HG03469 (cell line): Measurements from ENCODE around the gene LRRC26.
"Not testable (repeated sequence)": the region's sequence is repeated elsewhere in the genome, so short reads cannot be mapped to it uniquely, and the experiment has no call there.

ENCODE experiments used
- ATAC-seq: cut with Tn5 transposase; IDR thresholded peaks from one replicate; pipeline ENCODE4 v1.9.1; 2021; ENCODE audit warnings: mild to moderate bottlenecking, moderate library complexity, moderate number of reproducible peaks; ENCODE audit not compliant: unreplicated experiment

LRRC26 gene

DNA sequence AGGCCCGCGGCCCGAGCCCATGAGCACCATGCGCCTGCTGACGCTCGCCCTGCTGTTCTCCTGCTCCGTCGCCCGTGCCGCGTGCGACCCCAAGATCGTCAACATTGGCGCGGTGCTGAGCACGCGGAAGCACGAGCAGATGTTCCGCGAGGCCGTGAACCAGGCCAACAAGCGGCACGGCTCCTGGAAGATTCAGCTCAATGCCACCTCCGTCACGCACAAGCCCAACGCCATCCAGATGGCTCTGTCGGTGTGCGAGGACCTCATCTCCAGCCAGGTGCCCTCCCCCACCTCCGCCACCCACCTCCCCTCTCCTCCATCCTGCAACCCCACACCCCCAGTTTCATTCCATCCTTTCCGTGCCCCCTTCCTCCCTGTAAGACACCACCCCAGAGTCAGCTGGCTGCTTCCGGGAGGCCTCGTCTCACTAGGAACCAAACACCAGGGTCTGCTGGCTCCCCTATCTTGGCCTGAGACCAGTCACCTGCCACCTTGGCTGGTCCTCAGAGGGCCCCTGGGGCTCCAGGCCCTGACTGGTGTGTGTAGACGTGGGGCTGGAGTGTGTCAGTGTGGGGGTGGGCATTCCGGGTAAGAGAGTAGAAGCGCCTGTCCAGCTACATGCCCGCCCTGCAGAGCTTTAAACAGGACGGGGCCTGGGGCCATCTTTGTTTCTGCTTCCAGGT lies 30.2 kb downstream of the LRRC26 start:
- ATAC-seq: no peak

DNA sequence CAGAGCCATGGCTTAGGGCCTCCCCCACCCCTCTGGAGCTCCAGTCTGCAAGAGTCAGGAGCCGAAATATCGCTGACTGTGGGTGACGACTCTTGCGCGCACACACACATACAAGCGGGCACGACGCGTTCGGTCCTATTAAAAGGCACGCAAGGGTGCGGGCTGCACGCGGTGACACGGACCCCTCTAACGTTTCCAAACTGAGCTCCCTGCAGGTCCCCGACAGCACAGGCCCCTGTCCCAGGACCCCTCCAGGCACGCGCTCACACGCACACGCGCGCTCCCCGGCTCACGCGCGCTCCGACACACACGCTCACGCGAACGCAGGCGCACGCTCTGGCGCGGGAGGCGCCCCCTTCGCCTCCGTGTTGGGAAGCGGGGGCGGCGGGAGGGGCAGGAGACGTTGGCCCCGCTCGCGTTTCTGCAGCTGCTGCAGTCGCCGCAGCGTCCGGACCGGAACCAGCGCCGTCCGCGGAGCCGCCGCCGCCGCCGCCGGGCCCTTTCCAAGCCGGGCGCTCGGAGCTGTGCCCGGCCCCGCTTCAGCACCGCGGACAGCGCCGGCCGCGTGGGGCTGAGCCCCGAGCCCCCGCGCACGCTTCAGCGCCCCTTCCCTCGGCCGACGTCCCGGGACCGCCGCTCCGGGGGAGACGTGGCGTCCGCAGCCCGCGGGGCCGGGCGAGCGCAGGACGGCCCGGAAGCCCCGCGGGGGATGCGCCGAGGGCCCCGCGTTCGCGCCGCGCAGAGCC lies 31.0 kb downstream of the LRRC26 start, which contains the start of gene GRIN1:
GRIN1 (plus strand) TSS at position 433 of the 746 bp plus-strand sequence. CDS start 333 bp downstream, outside the sequence.
- ATAC-seq: no peak

DNA sequence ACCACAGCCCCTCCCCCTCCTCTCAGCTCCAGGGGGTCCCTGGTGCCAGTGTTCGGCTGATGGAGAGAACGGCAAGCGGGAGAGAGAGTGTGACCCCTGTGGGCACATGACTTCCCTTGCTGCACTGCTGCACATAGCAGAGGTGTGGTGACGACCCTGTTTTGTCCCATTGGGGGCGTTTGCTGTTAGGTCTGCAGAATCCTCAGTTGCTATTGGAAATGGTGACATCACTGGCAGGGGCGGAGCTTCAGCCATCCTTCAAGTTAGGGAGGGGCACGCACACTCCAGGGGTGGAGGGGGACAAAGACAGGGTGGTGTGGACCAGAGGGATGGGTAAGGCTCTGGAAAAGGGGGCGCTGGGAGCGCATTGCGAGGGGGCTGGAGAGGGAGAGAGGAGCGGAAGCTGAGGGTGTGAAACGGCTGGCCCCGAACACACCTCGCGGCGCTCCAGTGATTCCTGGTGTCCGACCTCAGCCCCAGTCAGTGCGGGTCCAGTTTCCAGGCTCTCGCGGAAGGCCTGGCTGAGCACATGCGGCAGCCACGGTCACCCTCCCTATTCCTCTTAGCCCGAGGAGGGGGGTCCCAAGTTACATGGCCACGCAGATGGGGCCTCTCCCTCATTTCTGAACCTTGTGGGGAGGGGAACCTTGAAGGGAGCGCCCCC lies 31.7 kb downstream of the LRRC26 start:
- no peak for ATAC-seq

DNA sequence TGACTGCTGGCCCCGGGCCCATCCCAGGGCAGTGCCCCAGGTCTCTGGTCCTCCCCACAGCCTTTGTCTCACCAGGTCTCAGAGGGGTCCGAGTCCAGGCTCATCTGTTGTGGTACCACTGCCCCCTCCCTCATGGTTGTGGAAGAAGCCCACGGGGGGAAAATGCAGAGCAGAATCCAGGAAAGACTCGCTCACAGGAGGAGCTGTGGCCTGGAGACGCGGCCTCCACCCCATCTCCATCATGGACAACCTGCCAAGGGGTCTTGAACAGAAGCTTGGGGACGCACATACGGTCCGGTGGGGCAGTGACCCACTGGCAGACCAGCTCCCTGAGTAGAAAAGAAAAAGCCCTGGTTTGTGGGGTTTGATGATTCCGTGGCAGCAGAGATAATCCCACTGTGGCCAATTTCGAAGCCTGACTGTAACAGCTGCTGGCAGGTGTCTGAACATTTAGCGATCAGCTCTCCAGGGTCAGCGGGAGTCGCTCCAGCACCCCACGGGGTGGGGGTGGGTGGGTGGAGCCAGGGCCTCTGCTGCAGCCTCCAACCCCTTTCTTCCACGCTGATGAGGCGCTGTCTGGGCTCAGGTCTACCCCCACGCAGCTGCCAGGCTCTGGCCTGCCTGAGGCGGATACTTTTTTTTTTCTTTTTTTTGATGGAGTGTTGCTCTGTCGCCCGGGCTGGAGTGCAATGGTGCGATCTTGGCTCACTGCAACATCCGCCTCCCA lies 32.8 kb downstream of the LRRC26 start:
- no peak for ATAC-seq

DNA sequence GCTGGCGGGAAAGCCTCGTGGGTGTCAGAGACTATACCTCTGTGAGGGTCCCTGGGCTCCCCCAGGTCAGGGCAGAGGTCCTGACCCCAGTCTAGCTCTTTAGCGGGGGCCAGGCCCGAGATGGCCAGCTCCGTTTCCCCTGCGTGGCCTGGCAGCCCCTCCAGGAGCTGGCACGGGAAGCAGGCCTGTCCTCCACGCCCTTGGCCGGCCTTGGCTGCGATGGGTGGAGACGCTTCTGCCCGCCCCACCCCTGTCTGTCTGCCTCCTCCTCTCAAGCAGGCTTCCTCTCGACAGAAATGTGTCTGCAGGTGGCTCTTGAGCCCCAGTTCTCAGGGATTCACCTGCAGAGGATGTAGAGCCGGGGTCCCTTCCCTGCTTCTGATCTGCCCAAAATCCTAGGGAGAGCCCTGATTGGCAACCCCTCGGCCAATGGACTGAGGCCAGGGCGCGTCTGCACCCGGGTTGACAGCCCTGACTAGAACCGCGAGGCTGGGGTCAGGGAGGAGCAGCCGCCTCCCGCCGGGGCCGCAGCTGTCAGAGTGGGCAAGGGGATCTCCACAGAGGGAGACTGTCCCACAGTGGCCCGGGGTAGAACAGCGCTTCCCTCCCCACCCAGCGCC lies 33.5 kb downstream of the LRRC26 start:
- ATAC-seq: no peak

DNA sequence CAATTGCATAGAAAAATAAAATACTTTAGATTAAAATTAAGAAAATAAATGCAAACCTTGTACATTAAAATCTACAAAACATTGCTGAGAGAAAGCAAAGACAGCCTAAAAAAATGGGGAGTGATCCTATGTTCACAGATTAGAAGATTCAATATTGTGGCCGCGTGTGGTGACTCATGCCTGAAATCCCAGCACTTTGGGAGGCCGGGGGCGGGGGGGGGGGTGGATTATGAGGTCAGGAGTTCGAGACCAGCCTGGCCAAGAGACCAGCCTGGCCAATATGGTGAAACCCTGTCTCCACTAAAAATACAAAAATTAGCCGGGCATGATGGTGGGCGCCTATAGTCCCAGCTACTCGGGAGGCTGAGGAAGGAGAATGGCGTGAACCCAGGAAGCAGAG lies 34.7 kb downstream of the LRRC26 start:
- not testable (repeated sequence) for ATAC-seq

DNA sequence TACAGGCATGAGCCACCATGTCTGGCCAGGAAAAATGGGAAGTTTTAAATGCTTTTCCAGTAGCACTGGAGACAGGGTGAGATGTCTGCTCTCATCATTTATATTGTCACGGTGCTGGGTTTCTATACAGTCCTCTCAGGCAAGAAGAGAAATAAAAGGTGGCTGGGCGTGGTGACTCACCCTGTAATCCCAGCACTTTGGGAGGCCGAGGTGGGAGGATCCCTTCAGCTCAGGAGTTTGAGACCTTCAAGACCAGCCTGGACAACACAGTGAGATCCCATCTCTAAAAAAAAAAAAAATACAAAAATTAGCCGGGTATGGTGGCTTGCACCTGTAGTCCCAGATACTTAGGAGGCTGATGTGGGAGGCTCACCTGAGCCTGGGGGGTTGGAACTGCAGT lies 35.7 kb downstream of the LRRC26 start:
- no peak for ATAC-seq

DNA sequence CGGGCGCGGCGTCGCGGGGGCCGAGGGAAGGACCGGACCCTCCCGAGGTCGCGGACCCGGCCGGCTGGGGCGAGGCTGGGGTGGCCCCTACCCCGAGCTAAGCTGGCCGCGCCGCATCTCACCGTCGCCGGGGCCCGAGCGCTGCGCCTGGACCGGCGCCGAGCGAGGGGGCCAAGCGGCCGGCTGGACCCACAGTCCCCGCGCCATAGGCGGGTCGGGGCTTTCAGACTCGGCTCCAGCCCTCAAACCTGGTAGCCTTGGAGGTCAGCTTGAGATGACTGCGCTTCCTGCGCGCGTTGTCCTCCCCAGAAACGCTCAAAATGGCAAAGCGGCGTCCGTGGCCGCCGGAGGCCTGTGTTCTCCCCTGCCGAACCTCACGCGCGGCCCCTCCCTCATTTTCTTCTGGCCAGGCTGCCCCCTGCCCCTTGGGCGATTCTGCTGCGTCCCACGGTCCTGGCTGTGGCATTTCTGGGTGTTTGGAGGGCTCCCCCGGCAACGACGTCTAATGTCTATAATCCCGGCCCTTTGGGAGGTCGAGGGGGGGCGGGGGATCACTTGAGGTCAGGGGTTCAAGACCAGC lies 39.6 kb downstream of the LRRC26 start:
- ATAC-seq: peak; percentile 22

DNA sequence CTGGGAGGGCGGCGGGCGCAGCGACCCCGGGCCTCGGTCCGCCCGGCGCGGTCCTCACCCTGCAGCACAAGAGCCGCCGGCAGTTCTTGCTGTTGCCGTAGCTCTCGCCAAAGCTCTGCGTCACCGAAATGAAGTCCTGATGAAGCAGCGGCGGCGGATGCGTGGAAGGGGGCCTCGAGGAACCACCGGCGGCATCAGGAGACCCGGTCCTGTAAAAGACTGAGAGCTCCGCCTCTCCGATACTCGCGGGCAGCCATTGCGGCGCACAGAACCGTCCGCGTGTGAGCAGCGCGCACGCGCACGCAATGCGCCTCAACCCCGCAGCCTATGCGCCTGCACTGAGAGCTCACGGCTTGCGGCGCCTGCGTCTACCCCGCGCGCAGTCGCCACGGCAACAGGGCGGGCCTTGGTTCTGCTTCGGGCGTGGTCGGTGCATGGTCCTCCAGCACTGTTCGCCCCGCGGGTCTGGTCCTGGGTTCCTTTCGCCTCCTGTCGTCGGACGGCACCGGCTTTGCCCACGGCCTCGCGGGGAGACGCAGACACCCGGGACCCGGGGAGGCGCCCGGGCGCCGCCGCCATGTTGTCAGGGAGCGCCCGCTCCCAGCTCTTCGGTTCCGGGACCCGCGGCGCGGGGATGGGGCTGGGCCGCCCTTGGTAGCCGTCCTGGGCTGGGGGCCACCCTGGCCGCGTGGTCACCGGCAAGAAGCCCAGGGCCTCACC lies 40.2 kb downstream of the LRRC26 start:
- ATAC-seq: peak; percentile 71

DNA sequence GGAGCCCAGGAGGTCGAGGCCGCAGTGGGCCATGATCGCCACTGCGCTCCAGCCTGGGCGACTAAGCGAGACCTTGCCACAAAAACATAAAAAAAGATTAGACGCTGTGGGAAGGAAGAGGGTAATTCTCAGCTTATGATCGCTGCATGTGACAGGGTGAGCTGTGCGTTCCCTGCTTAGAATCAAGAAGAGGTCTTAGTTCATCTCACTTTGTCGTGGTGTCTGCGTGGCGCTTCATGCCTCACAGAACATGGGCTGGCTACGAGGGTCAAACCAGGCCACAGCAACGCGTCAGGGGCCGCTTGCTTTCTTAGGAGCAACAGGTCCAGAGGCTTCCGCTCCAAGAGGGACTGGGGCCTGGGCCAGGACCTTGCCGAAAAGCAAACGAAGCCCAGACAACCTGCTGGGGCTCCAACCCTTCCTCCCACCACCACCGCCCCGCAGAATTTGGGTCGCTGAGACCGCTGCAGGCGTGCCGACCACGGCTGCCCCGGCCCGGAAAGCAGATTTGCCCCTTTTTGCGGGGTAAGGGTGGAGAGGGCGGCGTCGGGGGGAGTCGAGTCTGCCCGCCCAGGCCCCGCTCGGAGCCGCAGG lies 40.9 kb downstream of the LRRC26 start:
- ATAC-seq: no peak

DNA sequence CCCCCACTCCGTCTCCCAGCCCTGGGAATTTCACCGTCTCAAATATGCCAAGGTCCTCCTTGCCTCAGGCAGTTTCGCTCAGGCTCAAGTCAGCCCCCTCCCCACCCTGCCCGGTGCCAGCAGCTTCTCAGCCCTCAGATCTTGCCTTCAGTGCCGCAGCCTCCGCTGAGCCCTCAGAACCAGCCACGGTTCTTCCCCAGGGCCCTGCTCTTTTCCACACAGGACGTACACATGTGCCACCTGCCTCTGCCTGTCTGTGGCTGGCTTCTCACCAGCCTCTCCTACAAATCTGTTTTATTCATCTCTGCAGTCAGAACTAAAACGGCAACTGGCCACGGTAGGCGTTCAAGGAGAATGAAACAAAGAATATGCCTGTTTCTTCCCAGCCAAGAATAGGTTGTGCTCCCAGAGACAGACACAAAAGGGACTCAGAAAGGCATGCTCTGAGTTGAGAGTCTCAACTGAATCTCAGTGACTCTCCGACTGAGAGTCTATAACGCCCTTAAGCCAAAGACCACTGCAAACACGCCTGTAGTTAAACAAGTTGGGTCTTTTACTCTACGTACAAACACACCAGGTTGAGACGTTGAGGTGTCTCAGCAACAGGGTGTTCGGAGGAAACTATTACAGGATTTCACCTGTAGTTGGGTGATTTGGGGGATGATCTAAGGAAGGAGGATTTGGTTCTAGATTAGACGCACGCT lies 41.5 kb downstream of the LRRC26 start:
- ATAC-seq: no peak

DNA sequence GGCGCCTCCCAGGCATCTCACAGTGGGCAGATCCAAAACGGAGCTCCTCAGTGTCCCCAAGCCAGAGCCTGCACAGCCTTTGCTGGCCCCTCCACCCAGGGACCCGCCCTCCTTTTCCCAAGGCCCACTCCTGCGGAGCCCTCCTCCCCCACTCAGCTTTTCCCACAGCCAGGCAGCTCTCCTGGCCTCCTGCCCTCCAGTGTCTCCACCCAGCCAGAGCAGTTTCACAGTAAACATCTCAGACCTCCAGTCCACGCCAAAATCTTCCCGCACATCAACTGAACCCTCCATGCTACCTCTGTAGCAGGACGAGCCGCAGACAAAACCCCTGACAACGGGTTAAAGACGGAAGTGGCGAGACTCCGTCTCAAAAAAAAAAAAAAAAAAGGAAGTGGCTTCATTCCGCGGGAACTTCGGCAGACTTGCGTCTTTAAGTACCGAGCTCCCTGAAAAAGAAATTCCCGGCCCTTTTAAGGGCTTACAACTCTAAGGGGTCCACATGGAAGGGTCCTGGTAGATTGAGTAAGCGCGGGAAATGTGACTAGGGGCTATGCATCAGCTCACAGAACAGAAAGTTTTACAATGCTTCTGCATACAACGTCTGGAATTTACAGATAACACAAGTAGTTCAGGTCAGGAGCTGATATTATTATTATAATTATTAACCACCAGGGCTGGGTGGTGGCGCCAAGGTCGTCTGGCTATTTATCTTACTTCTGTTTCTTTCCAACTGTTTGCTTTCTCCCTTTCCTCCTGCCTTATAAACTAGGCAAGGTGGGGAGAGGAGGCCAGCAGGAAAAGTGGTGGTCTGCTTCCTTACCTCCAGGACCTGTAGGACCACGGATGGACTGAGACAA lies 42.3 kb downstream of the LRRC26 start:
- no peak for ATAC-seq

DNA sequence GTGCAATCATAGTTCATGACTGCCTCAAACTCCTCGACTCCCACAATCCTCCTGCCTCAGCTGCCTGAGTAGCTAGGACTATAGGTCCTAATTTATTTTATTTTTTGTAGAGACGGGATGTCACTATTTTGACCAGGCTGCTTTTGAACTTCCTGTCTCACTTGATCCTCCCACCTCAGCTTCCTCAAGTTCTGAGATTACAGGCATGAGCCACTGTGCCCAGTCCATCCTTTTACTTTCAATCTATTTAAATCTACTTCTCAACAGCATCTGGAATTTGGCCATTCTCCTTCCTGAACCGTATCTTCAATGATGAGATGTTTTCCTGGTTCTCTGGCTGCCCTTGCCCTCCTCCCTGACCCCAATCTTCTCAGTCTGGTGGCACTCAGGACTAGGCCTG lies 43.1 kb downstream of the LRRC26 start:
- ATAC-seq: no peak

DNA sequence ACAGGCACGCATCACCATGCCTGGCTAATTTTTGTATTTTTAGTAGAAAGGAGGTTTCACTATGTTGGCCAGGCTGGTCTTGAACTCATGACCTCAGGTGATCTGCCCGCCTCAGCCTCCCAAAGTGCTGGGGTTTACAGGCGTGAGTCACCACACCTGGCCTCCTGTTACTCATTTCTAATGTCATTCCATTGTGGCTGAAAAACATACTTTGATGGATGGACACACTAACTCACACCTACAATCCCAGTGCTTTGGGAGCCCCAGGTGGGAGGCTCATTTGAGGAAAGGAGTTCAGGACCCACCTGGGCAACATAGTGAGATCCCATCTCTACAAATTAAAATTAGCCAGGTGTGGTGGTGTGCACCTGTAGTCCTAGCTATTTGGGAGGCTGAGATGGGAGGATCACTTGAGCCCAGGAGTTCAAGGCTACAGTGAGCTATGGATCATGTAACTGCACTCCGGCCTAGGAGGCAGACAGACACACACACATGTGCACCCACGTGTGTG lies 45.8 kb downstream of the LRRC26 start:
- not testable (repeated sequence) for ATAC-seq

DNA sequence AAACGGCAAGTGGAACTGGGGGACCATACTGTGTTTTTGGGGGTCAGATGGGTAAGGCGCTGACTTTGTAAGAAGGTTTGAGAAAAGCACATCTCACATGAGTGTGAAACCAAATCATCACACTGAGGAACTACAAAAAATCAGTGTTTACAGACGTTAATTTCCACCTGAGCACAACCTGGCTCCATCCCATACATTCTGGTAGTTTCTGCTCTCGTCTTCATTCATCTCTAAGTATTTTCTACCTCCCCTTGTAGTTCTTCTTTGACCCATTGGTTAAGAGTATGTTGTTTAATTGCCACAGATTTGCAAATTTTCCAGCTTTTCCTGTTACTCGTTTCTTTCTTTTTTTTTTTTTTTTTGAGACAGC lies 46.4 kb downstream of the LRRC26 start:
- no peak for ATAC-seq

DNA sequence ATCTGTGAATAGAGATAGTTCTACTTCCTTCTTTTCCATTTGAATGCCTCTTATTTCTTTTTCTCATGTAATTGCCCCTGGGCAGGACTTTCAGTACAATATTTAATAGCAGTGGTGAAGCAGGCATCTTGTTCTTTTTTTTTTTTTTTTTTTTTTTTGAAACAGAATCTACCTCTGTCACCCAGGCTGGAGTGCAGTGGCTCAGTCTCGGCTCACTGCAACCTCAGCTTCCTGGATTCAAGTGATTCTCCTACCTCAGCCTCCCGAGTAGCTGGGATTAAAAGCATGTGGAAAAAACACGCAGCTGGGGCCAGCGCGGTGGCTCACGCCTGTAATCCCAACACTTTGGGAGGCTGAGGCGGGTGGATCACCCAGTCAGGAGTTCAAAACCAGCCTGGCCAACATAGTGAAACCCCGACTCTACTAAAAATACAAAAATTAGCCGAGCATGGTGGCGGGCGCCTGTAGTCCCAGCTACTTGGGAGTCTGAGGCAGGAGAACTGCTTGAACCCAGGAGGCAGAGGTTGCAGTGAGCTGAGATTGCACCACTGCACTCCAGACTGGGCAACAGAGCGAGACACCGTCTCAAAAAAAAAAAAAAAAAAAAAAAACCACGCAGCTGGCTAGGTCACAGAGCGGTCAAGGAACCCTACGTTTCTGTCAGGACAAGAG lies 46.9 kb downstream of the LRRC26 start:
- ATAC-seq: not testable (repeated sequence)
